Bone marrow (tissue), 2 donors: ENCODE measurements around the gene ALCAM.

Source experiments
- DNase-seq, 2 donors: peaks; one replicate each; lab custom pipeline; 2025; lab: John Stamatoyannopoulos, UW

ALCAM gene

DNA sequence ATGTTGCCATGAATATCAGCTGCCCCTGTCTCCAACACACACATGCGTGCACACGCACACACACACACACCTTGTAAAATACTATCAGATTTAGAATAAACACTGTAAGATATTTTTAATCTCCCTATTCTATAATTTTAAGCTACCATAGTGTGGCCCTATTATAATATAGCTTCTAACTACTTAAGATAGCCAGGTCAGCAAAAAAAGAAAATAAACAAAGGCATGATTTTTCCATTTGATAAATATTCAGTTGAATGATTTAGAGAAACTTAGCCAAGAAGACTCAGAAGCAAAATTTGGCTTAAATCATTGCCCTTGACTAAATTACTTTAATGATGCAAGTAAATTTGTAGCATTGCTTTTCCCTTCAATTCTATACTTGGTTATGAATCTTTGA lies 162.2 kb downstream of the ALCAM start:
- no peak for DNase-seq

- no peak for DNase-seq
Observed at GRCh38 chr3:105529456-105529855, 162.7 kb downstream of the ALCAM start.

- DNase-seq = no peak
Observed at GRCh38 chr3:105532251-105532650, 165.5 kb downstream of the ALCAM start.

DNA sequence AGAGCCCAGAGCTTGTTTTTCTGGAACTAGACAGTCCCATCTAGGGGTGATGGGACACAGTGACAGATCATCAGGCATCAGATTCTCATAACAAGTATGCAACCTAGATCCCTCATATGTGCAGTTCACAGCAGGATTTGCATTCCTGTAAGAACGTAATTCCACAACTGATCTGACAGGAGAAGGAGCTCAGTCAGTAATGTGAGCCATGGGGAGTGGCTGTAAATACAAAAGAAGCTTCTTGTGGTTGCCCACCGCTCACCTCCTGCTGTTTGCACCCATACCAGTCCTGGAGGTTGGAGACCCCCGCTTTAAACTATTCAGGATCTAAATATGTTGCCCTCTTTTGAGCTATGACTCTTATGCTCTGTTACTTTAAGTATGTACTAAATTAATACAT lies 167.3 kb downstream of the ALCAM start:
- no peak for DNase-seq

GRCh38 chr3:105534491-105534890 lies 167.8 kb downstream of the ALCAM start:
- no peak for DNase-seq

GRCh38 chr3:105537371-105538080 lies 170.8 kb downstream of the ALCAM start:
- DNase-seq = no peak

DNA sequence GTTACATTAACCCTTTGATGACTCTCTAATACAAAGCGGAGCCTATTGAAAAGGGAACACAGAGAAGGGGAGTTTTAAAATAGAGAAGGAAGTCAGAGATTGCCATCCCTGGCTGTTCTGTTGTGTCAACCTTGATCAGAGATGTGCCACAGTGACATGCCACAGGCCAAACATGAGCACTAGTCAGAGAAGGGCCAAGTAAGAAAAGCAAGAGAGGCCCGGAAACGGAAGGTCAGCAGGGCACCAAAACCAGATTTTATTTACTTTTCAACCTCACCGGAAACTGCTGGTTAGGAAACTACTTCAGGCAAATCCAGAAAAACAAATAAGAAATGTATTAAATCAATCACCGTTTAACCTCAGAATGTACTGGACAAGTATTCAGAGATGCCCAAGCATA lies 171.8 kb downstream of the ALCAM start:
- DNase-seq = no peak

DNA sequence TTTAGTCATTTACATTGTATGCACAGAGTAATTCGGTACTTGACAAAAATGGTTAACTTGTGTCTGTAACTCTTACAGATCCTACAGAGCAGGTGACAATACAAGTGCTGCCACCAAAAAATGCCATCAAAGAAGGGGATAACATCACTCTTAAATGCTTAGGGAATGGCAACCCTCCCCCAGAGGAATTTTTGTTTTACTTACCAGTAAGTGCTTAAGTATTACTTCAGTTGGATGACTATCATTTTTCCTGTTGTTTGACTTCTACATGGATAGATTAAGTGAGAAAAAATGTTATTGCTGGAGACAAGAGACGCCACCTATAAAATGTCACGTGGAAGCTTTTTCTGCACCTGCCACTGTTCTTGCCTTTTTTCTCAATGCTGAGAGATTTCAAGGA lies 173.2 kb downstream of the ALCAM start:
- DNase-seq = no peak

DNA sequence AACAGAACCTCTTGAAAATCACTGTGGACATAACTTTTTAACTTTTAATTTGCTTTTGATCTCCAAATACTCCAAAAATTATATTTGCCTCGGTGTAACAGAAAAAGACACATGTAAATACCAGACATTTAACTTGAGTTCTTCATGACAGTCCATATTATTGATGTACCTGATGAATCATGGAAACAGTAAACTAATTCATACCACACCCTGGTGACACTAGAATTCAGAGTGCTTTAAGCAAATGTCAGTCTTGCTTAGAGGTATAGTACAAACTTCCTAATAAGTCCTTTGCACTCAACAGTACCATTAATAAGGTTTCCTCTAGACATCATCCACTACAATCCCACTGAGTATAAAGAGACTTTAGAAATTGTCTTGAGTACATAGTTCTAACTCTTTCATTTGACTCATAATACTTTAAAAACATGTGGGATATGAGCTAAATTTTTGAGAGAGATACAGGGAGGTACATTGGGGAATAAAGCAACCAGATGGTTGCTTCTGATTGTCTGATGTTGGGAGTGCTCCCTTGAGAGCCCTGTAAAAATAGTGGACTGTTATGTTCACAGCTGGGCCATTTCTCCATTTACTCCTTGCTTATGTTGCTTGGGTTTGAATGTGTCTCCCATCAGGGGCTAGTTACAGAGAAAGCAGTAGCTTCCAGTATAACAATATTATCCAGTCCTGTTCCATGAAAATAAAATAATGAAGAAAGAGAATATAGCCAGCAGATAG lies 175.7 kb downstream of the ALCAM start:
- no peak for DNase-seq

DNA sequence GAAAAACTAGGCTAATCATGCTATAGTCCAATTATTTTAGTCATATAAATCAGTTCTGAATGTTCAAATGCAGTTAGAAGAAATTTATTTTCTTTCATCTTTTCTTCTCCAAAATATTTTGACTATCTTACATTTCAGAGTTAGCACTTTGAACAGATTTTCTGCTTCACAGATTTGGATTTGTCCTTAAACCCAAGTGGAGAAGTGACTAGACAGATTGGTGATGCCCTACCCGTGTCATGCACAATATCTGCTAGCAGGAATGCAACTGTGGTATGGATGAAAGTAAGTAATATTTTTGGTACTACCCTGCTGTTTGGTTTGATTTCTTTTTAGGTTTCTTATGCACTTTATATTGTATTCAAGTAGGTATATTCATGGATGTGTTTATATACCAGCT lies 178.3 kb downstream of the ALCAM start:
- DNase-seq = no peak

GRCh38 chr3:105553851-105554250 lies 187.1 kb downstream of the ALCAM start:
- DNase-seq = no peak

DNA sequence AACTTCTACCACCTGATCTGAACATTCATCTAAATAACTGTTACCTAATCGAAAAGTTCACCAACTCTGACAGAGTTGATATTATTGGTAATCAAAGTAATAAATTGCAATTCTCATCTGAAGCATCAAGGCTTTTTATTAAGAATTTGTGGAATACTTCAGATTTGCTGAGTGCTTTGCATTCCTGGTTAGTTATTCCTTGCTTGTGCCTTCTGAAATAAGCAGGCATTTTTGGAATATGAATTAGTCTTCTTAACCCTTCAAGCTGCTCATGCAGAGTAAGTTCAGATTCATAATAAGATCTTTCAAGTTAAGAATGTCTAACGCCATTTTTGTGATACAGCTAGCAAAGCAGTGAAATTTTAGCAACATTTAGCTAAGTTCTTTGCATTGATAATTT lies 188.5 kb downstream of the ALCAM start:
- DNase-seq = no peak

DNA sequence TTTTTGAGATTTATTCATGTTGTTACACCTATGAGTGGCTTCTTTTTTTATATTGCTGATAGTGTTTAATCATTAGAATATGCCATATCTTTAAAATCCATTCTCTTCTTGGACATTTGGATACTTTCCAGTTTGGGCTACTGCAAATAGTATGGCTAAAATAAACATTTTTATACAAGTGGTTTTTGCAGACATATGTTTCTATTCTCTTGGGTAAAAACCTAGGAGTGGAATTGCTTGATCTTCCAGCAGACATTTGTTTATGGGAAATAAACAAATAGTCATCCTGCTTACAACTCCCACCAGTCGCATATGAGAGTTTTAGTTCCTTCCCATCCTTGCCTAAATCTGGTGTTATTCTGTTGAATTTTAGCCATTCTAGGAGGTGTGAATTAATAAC lies 193.1 kb downstream of the ALCAM start:
- no peak for DNase-seq

GRCh38 chr3:105561876-105562275 lies 195.2 kb downstream of the ALCAM start:
- DNase-seq = no peak

- no peak for DNase-seq
Observed at GRCh38 chr3:105564546-105565288, 198.0 kb downstream of the ALCAM start.

- DNase-seq = no peak
Observed at GRCh38 chr3:105571005-105571404, 204.3 kb downstream of the ALCAM start.

DNA sequence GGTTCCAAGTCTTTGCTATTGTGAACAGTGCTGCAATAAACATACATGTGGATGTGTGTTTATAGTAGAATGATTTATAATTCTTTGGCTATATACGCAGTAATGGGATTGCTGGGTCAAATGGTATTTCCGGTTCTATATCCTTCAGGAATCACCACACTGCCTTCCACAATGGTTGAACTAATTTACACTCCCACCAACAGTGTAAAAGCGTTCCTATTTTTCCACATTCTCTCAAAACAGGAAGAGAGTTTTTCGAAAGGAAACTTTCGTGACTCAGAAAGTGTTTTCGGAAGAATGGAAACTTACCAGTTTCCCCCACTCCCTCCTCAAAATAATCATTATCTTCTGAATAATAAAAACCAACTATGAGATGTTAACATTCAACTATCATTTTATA lies 205.8 kb downstream of the ALCAM start:
- no peak for DNase-seq

GRCh38 chr3:105579439-105579838 lies 212.7 kb downstream of the ALCAM start:
- DNase-seq = no peak

GRCh38 chr3:105580296-105580965 lies 213.7 kb downstream of the ALCAM start:
- DNase-seq = no peak

DNA sequence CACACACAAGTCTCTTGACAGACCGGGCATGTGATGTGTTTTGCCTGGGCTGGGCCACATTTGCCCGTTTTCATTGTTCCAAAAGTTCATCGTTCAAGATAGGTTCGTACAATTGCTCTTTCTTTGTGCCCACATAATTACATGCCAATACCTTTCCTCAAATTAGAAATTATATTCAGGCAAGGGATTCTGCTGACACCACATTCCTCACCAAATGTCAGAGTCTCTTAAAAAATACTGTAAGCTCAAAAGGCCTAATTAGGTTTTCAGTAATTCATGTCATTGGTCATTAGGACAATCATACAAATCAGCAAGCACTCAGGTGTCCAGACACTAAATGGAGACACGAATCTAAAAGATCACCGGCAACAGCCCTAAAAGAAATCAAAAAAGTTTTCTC lies 215.3 kb downstream of the ALCAM start:
- no peak for DNase-seq

GRCh38 chr3:105584003-105584790 lies 217.5 kb downstream of the ALCAM start:
- no peak for DNase-seq

DNA sequence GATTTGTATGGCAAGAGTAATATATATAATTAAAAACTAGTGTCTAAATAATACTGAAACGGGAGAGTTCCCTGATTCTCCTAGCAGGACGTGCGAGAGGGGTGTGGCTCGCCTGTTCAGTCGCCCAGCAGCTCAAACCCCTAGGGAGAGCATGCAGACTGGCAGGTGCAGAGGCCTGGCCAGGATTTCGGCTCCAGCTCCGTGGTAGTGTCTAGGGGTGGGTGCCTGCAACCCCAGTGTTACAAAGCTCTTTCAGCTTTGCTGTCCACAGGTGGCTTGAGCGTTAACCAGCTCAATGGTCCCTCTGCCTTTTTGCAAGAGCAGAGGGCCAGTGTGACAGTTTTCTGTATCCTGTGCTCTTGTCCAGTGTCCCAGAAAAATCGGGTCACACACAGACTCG lies 226.6 kb downstream of the ALCAM start:
- no peak for DNase-seq
